H1 (cell line): ENCODE data around the gene NRSN1. TPM values are rescaled to one million over a fixed set of nuclear protein-coding genes. Genes with fewer than 3 reads are reported as not detected.

Source experiments
- CTCF ChIA-PET: fragments of 300-600 bp; sonication (Branson Sonifier 250); formaldehyde crosslinking; loops from one replicate; lab custom pipeline; 2021; ENCODE audit not compliant: partially characterized antibody; lab: Charles Lee
- POLR2A ChIA-PET: fragments of 300-600 bp; sonication (Branson Sonifier 250); formaldehyde crosslinking; loops from one replicate; lab custom pipeline; 2021; ENCODE audit warnings: inconsistent platforms; ENCODE audit not compliant: partially characterized antibody; lab: Charles Lee
- DNase-seq, 2 experiments: peaks; one replicate each; pipeline versions ENCODE4 v3.0.0 to v3.0.0-alpha.2; 2010 to 2022; ENCODE audit warnings: low spot score in 2 of 2, low read depth in 1 of 2, mixed read lengths in 1 of 2
- FAIRE-seq: peaks from 2 replicates; lab custom pipeline; 2011; peaks lifted over from hg19 to GRCh38; lab: Jason Lieb, UNC
- H2AFZ ChIP-seq: 2 replicates; pipeline ENCODE4 v1.8.1; 2012; ENCODE audit warnings: low read length, inconsistent platforms
- H2AK5ac ChIP-seq: 2 replicates; pipeline ENCODE4 v1.6.1; 2013; ENCODE audit warnings: low read depth, low read length
- H2BK120ac ChIP-seq: replicated peaks from 2 replicates; pipeline ENCODE3; 2013; ENCODE audit warnings: low read depth, low read length, inconsistent platforms
- H2BK12ac ChIP-seq: 2 replicates; pipeline ENCODE4 v1.6.1; 2013; ENCODE audit warnings: low read depth, low read length
- H2BK15ac ChIP-seq: 2 replicates; pipeline ENCODE4 v1.6.1; 2013; ENCODE audit warnings: low read length
- H2BK20ac ChIP-seq: 2 replicates; pipeline ENCODE4 v1.6.1; 2013; ENCODE audit warnings: low read length
- H2BK5ac ChIP-seq: 2 replicates; pipeline ENCODE4 v1.6.1; 2013; ENCODE audit warnings: low read depth, low read length
- H3K14ac ChIP-seq: 2 replicates; pipeline ENCODE4 v1.6.1; 2013; ENCODE audit warnings: inconsistent platforms; ENCODE audit not compliant: insufficient read length
- H3K18ac ChIP-seq: 2 replicates; pipeline ENCODE4 v1.6.1; 2013; ENCODE audit warnings: low read length; ENCODE audit errors: extremely low read depth
- H3K23ac ChIP-seq: 2 replicates; pipeline ENCODE4 v1.6.1; 2013; ENCODE audit warnings: inconsistent platforms; ENCODE audit not compliant: insufficient read length
- H3K23me2 ChIP-seq: 2 replicates; pipeline ENCODE4 v1.6.1; 2013; ENCODE audit warnings: low read depth, low read length
- H3K27ac ChIP-seq: 2 replicates; pipeline ENCODE4 v1.6.1; 2011; ENCODE audit warnings: low read depth, low read length, inconsistent platforms
- H3K27me3 ChIP-seq, 4 experiments: replicated peaks in 1 of 4; 1 replicate in 1 of 4; 2 replicates in 3 of 4; pipeline versions ENCODE4 v1.6.1 to v1.8.1; 2011 to 2013; ENCODE audit warnings: low read length in 3 of 4, mild to moderate bottlenecking in 3 of 4, inconsistent platforms in 2 of 4, mixed read lengths in 2 of 4, moderate library complexity in 1 of 4; ENCODE audit not compliant: control insufficient read depth in 3 of 4, insufficient read depth in 3 of 4; ENCODE audit errors: extremely low read depth in 1 of 4
- H3K36me3 ChIP-seq, 4 experiments: 2 replicates each; pipeline versions ENCODE4 v1.6.1 to v1.8.1; 2011 to 2013; ENCODE audit warnings: mild to moderate bottlenecking in 4 of 4, low read length in 3 of 4, moderate library complexity in 2 of 4, control low read depth in 1 of 4, inconsistent platforms in 1 of 4; ENCODE audit not compliant: insufficient read depth in 4 of 4, control insufficient read depth in 2 of 4
- H3K4ac ChIP-seq: replicated peaks from 2 replicates; pipeline ENCODE3; 2013; ENCODE audit warnings: low read length, low read depth, mixed read lengths, inconsistent platforms; ENCODE audit not compliant: insufficient read length
- H3K4me1 ChIP-seq, 4 experiments: replicated peaks in 1 of 4; 1 replicate in 1 of 4; 2 replicates in 3 of 4; pipeline versions ENCODE4 v1.6.1 to v1.8.1; 2011 to 2013; ENCODE audit warnings: low read length in 3 of 4, inconsistent platforms in 2 of 4, mixed read lengths in 1 of 4; ENCODE audit not compliant: insufficient read depth in 4 of 4, control insufficient read depth in 3 of 4
- H3K4me2 ChIP-seq, 2 experiments: 2 replicates each; pipeline versions ENCODE4 v1.6.1 to v1.8.1; 2011 to 2013; ENCODE audit warnings: low read depth in 2 of 2, low read length in 2 of 2, control low read depth in 1 of 2, inconsistent platforms in 1 of 2, mild to moderate bottlenecking in 1 of 2; ENCODE audit not compliant: insufficient read depth in 1 of 2
- H3K4me3 ChIP-seq, 4 experiments: fragments of 200-600, 300-600 bp in 1 of 4; sonication (generic), shearing (Covaris generic), sonication (Bioruptor Twin) in 1 of 4; 2 replicates each; pipeline versions ENCODE4 v1.5.1 to v1.8.1; 2011 to 2016; ENCODE audit warnings: low read length in 4 of 4, low read depth in 3 of 4, control low read depth in 2 of 4, inconsistent platforms in 2 of 4, mild to moderate bottlenecking in 2 of 4, mixed read lengths in 1 of 4, moderate library complexity in 1 of 4; ENCODE audit not compliant: insufficient read depth in 2 of 4; ENCODE audit errors: extremely low read depth in 1 of 4
- H3K56ac ChIP-seq: replicated peaks from 2 replicates; pipeline ENCODE3; 2013; ENCODE audit warnings: low read depth, mild to moderate bottlenecking, mixed read lengths, low read length, inconsistent platforms; ENCODE audit not compliant: insufficient read length
- H3K79me1 ChIP-seq: 2 replicates; pipeline ENCODE4 v1.6.1; 2013; ENCODE audit warnings: low read depth, low read length, control low read depth
- H3K79me2 ChIP-seq, 2 experiments: 2 replicates each; pipeline versions ENCODE4 v1.6.1 to v1.8.1; 2012 to 2013; ENCODE audit warnings: low read length in 2 of 2, mild to moderate bottlenecking in 2 of 2, inconsistent platforms in 1 of 2; ENCODE audit not compliant: insufficient read depth in 2 of 2, control insufficient read depth in 1 of 2
- H3K9ac ChIP-seq, 4 experiments: replicated peaks in 1 of 4; 1 replicate in 1 of 4; 2 replicates in 3 of 4; pipeline versions ENCODE4 v1.6.1 to v1.8.1; 2011 to 2013; ENCODE audit warnings: low read depth in 3 of 4, low read length in 3 of 4, control low read depth in 2 of 4, mild to moderate bottlenecking in 2 of 4, moderate library complexity in 2 of 4, inconsistent platforms in 1 of 4; ENCODE audit errors: extremely low read depth in 1 of 4
- H3K9me3 ChIP-seq, 2 experiments: 2 replicates each; pipeline versions ENCODE4 v1.6.1 to v1.8.1; 2012 to 2013; ENCODE audit warnings: mild to moderate bottlenecking in 2 of 2, moderate library complexity in 2 of 2, control low read depth in 1 of 2, inconsistent platforms in 1 of 2, low read depth in 1 of 2, low read length in 1 of 2, mixed read lengths in 1 of 2; ENCODE audit not compliant: insufficient read depth in 2 of 2
- H4K20me1 ChIP-seq, 2 experiments: replicated peaks in 1 of 2; 2 replicates each; pipeline versions ENCODE3 to v1.8.1; 2011 to 2013; ENCODE audit warnings: inconsistent platforms in 2 of 2, low read length in 2 of 2, mild to moderate bottlenecking in 1 of 2; ENCODE audit not compliant: insufficient read depth in 2 of 2, control insufficient read depth in 1 of 2
- H4K5ac ChIP-seq: 2 replicates; pipeline ENCODE4 v1.6.1; 2013; ENCODE audit warnings: low read length, low read depth, mixed read lengths, inconsistent platforms; ENCODE audit not compliant: insufficient read length
- H4K8ac ChIP-seq: 2 replicates; pipeline ENCODE4 v1.8.0; 2013; ENCODE audit warnings: mild to moderate bottlenecking, moderate library complexity, low read length, inconsistent platforms; ENCODE audit not compliant: insufficient read depth; ENCODE audit errors: extremely low read depth
- H4K91ac ChIP-seq: replicated peaks from 2 replicates; pipeline ENCODE3; 2013; ENCODE audit warnings: low read length, mixed read lengths, inconsistent platforms; ENCODE audit not compliant: insufficient read length
- BCL11A ChIP-seq, 2 experiments: IDR thresholded peaks; one replicate each; pipeline ENCODE4 v1.6.1; 2011; ENCODE audit warnings: low read depth in 2 of 2, low read length in 2 of 2, mild to moderate bottlenecking in 2 of 2
- SP2 ChIP-seq: IDR thresholded peaks from 2 replicates; pipeline ENCODE4 v1.6.1; 2012; ENCODE audit warnings: mild to moderate bottlenecking, low read length, inconsistent platforms
- SRF ChIP-seq: IDR thresholded peaks from 2 replicates; pipeline ENCODE4 v1.6.1; 2011; ENCODE audit warnings: mild to moderate bottlenecking, low read depth, low read length, moderate library complexity
- WGBS, 2 experiments: shearing (Covaris generic) in 1 of 2; methylation state at CpG; one replicate each; pipeline versions ENCODE4 v1.1.6 to v1.1.7; 2013 to 2015; ENCODE audit warnings: low lambda C conversion rate in 2 of 2, mixed read lengths in 2 of 2, inconsistent platforms in 1 of 2, low coverage in 1 of 2, missing lambda C conversion rate in 1 of 2; ENCODE audit not compliant: insufficient replicate concordance in 2 of 2, insufficient coverage in 1 of 2, insufficient read length in 1 of 2; ENCODE audit errors: extremely low coverage in 1 of 2, missing lambda C conversion rate in 1 of 2; 5-methylcytosine and 5-hydroxymethylcytosine counted together
- polyA plus RNA-seq, 7 experiments: library from polyadenylated mRNA; depleted of rRNA in 3 of 7; stranded (reverse) in 5 of 7; unstranded in 2 of 7; fragments of >200 nt in 5 of 7; fragments of 200-250 nt in 2 of 7; gene quantifications; 1 replicate in 5 of 7; 2 replicates in 1 of 7; 4 replicates in 1 of 7; pipeline versions ENCODE4 v1.2.1 to v1.2.3, GENCODE V29; 2011 to 2013; ENCODE audit warnings: missing spikeins in 2 of 7, mixed read lengths in 2 of 7
- total RNA-seq: library from RNA; stranded (reverse); fragmentation: NEBNext Ultra II Directional; extraction: Animal tissue kit (Norgen Biotek cat#: 25700); gene quantifications from 2 replicates; pipeline ENCODE4 v1.2.1, GENCODE V29; 2021

NRSN1 gene
- total and polyA plus RNA-seq, 2 of the 8 experiments (the other 6 are each of a cell fraction or from before 2014, with no cell fraction given), result 0.15 to 0.78 TPM

DNA sequence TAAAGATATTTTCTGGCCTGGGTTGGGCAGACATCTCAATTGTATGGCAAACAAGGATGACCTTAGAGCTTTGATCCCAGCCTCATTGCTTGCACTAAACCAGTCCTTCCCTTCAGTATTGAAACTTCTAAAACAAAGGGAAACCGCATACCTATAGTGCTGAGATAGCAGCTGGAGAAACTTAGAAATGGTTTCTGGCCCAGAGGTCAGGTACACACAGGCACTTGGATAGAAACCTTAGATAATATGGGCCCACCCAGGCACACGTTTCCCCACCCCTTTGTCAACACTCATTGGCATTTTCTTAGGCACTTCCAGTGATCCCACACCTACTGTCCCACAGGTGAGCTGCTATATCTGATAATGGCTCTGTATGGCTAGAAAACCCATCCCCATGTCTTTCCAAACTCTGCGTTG, 22.1 kb downstream of the NRSN1 start:
- no peak overlapping the region for H3K4ac ChIP-seq
- H3K18ac ChIP-seq, result no peak overlapping the region
- no peak overlapping the region for H3K14ac ChIP-seq
- no peaks in the 10 kb centered on the region for H3K4me1 ChIP-seq
- no peaks in the 10 kb centered on the region for H4K20me1 ChIP-seq
- no peak overlapping the region for H4K91ac ChIP-seq
- H3K9me3 ChIP-seq, result no peaks in the 10 kb centered on the region
- H2BK12ac ChIP-seq, result no peak overlapping the region
- no peak overlapping the region for H3K9ac ChIP-seq
- H3K27me3 ChIP-seq, result no peaks in the 10 kb centered on the region
- H3K23me2 ChIP-seq, result no peaks in the 10 kb centered on the region; the same call in 1 of the 2 replicates
- no peak overlapping the region for H3K4me3 ChIP-seq
- H2BK20ac ChIP-seq, result no peak overlapping the region
- no peak overlapping the region for H4K5ac ChIP-seq
- H3K56ac ChIP-seq, result no peak overlapping the region
- FAIRE-seq (no peak), DNase-seq (no peak)
- no peak overlapping the region for H2AFZ ChIP-seq
- no peak overlapping the region for H2BK120ac ChIP-seq
- CTCF ChIA-PET, result interaction anchor here (0.6 to 1.6 kb wide), 3 partner anchors 16 to 241 kb away, joined by 3 to 5 read pairs (median 4); no protein-coding TSS in a partner anchor
- no peak overlapping the region for H2AK5ac ChIP-seq
- POLR2A ChIA-PET, result no interaction called here
- H3K27ac ChIP-seq, result no peak overlapping the region
- H3K4me2 ChIP-seq, result no peak overlapping the region
- H4K8ac ChIP-seq, result no peak overlapping the region
- H3K23ac ChIP-seq, result no peak overlapping the region
- H3K36me3 ChIP-seq, result no peaks in the 10 kb centered on the region
- WGBS, 2 experiments, result 87% methylated on average over 3 of the region's 3 CpGs; no CpG with 5 or more reads in 1 of the 2 experiments
- no peaks in the 10 kb centered on the region for H3K79me1 ChIP-seq
- TF ChIP-seq BCL11A (IDR thresholded peaks at IDR 0.05; ENCODE audit: low read depth in 2 of 2, low read length in 2 of 2) (no peak), SP2 (no peak), SRF (no peak)
- H2BK15ac ChIP-seq, result no peak overlapping the region
- no peak overlapping the region for H2BK5ac ChIP-seq
- H3K79me2 ChIP-seq, result no peaks in the 10 kb centered on the region
